Cardiac muscle cell (in vitro differentiated cells and primary cell): ENCODE results near the gene DMRTA2. TPM values are rescaled to one million over a fixed set of nuclear protein-coding genes. Genes with fewer than 3 reads are reported as not detected.

Source experiments
- DNase-seq, 2 donors: peaks; one replicate each; pipeline versions ENCODE4 v3.0.0 to v3.0.0-alpha.2; 2010 to 2017; ENCODE audit warnings: low read depth in 1 of 2, low spot score in 1 of 2
- H3K27ac ChIP-seq: fragments of 200-600 bp; sonication (generic); 2 replicates; pipeline ENCODE4 v1.5.1; 2016
- H3K27me3 ChIP-seq: fragments of 200-600 bp; sonication (generic); 2 replicates; pipeline ENCODE4 v1.6.0; 2016; ENCODE audit warnings: control low read depth
- H3K36me3 ChIP-seq: fragments of 200-600 bp; sonication (generic); 2 replicates; pipeline ENCODE4 v1.5.1; 2016; ENCODE audit warnings: control low read depth
- H3K4me1 ChIP-seq: fragments of 200-600 bp; sonication (generic); 2 replicates; pipeline ENCODE4 v1.8.1; 2017; ENCODE audit warnings: low read depth, mild to moderate bottlenecking, mixed run types
- H3K4me3 ChIP-seq: fragments of 200-600 bp; sonication (generic); 2 replicates; pipeline ENCODE4 v1.5.1; 2016; ENCODE audit warnings: mild to moderate bottlenecking
- H3K9me3 ChIP-seq: fragments of 200-600 bp; sonication (generic); 2 replicates; pipeline ENCODE4 v1.5.1; 2017; ENCODE audit warnings: low read depth, mild to moderate bottlenecking, control low read depth
- CTCF ChIP-seq: IDR thresholded peaks from 2 replicates; pipeline ENCODE4 v1.5.1; 2012; ENCODE audit warnings: low read depth, mild to moderate bottlenecking, low read length
- polyA plus RNA-seq: library from polyadenylated mRNA; unstranded; fragments of >200 nt; fragmentation: Nextera tagmentation; extraction: Ambion mirVana; gene quantifications from 2 replicates; pipeline ENCODE4 v1.2.1, GENCODE V29; 2016
- total RNA-seq: library from RNA; depleted of rRNA; stranded (reverse); fragments of >200 nt; gene quantifications from 2 replicates; pipeline ENCODE4 v1.2.3, GENCODE V29; 2016

DMRTA2 gene
- total and polyA plus RNA-seq, 2 experiments from 2014 or later, result 0.12 TPM; not detected in 1

DNA sequence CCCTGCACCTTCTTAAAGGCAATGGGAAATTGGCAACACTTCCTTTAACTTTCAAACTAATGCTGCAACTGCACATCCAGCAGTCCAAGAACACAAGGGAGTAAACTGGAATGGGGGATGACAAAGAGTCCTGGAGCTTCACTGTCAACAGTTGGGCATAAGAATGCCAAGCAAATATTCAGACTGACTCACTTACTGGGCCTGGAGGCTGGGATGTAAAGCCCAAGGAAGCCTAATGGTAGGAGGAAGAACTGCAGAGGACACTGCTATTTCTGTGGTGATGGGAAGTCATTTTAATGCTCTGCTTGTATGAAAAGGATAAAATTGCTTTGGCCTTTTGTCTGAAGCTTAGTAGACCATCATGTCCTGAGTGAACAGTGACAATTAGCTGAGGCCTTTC, 15.7 kb upstream of the DMRTA2 start:
- no peak for TF ChIP-seq CTCF
- Histone ChIP-seq H3K9me3 (no peaks in the 10 kb centered on the region), H3K4me1 (no peaks in the 10 kb centered on the region), H3K27ac (no peak overlapping the region), H3K36me3 (peaks cover 11% of the 10 kb centered on the region), H3K4me3 (no peak overlapping the region), H3K27me3 (peaks cover 10% of the 10 kb centered on the region)
- no peak for DNase-seq

DNA sequence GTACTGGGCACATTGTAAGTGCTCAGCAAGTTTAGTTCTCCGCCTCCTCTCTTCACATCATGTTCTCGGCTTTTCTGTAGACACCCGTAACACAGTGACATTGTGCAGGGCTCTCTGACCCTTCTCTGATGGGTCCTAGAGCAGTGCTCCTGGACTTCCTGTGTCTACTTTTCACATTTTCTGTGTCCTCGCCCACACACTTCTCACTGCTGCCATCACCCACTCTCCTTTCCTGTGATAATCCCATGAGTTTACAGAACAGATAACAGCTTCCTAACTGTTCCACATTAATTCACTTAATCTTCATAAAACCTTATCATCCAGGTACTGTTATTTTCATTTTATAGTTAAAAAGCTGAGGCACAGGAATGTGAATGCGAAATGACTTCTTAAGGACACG, 13.2 kb upstream of the DMRTA2 start:
- no peaks in the 10 kb centered on the region for H3K9me3 ChIP-seq
- no peak for TF ChIP-seq CTCF

GRCh38 chr1:50430010-50430405, 6.8 kb upstream of the DMRTA2 start:
- no peaks in the 10 kb centered on the region for H3K4me1 ChIP-seq
- no peaks in the 10 kb centered on the region for H3K36me3 ChIP-seq
- TF ChIP-seq CTCF, result no peak
- DNase-seq, result no peak
- no peak overlapping the region for H3K27ac ChIP-seq
- H3K27me3 ChIP-seq, result peaks cover 98% of the 10 kb centered on the region
- H3K4me3 ChIP-seq, result no peak overlapping the region
- H3K9me3 ChIP-seq, result no peaks in the 10 kb centered on the region

More for the DNA sequence above, 13.2 kb upstream of the DMRTA2 start:
- Histone ChIP-seq H3K4me1 (no peaks in the 10 kb centered on the region), H3K36me3 (peaks cover 11% of the 10 kb centered on the region), H3K27ac (no peak overlapping the region), H3K27me3 (peaks cover 35% of the 10 kb centered on the region), H3K4me3 (no peak overlapping the region)
- no peak for DNase-seq

GRCh38 chr1:50427818-50428779, 4.9 kb upstream of the DMRTA2 start:
- Histone ChIP-seq H3K4me1 (no peaks in the 10 kb centered on the region), H3K36me3 (no peaks in the 10 kb centered on the region), H3K4me3 (no peak overlapping the region), H3K27me3 (peaks cover 100% of the 10 kb centered on the region), H3K27ac (no peak overlapping the region), H3K9me3 (no peaks in the 10 kb centered on the region)
- TF ChIP-seq CTCF, result no peak
- no peak for DNase-seq

GRCh38 chr1:50427086-50427817, 4.0 kb upstream of the DMRTA2 start:
- no peak overlapping the region for H3K27ac ChIP-seq
- no peak for TF ChIP-seq CTCF
- peaks cover 100% of the 10 kb centered on the region for H3K27me3 ChIP-seq
- H3K36me3 ChIP-seq, result no peaks in the 10 kb centered on the region
- no peak for DNase-seq
- H3K4me3 ChIP-seq, result no peak overlapping the region
- no peaks in the 10 kb centered on the region for H3K4me1 ChIP-seq
- H3K9me3 ChIP-seq, result no peaks in the 10 kb centered on the region
